ENCODE data around the gene QPRT. TPM values are rescaled to one million over a fixed set of nuclear protein-coding genes. Genes with fewer than 3 reads are reported as not detected.

QPRT gene
- total and polyA plus RNA-seq, 2 of the 8 experiments (the other 6 are each of a cell fraction or from before 2014, with no cell fraction given), result 89.0 to 102 TPM

- TF ChIP-seq BCL11A (IDR thresholded peaks at IDR 0.05; ENCODE audit: low read depth in 2 of 2, low read length in 2 of 2) (no peak), POU5F1 (IDR thresholded peaks at IDR 0.05; ENCODE audit: low read depth, low read length) (no peak), EZH2 (IDR thresholded peaks at IDR 0.05; ENCODE audit: low read depth, low read length, severe bottlenecking) (no peak), NANOG (IDR thresholded peaks at IDR 0.05; ENCODE audit: insufficient read depth, low read depth, low read length, poor library complexity, severe bottlenecking) (peak; percentile 63), CREB1 (IDR thresholded peaks at IDR 0.05) (0 out of 2 replicates have a peak, but pooled peaks have one; percentile 41), SP1 (IDR thresholded peaks at IDR 0.05; ENCODE audit: low read depth, low read length) (no peak), BRCA1 (IDR thresholded peaks at IDR 0.05; ENCODE audit: low read depth, low read length) (no peak), SP2 (IDR thresholded peaks at IDR 0.05; ENCODE audit: low read length) (no peak), TAF1 (IDR thresholded peaks at IDR 0.05; ENCODE audit: low read depth, low read length) (no peak), TEAD4 (IDR thresholded peaks at IDR 0.05; ENCODE audit: low read depth, low read length) (peak; percentile 76), MAX (IDR thresholded peaks at IDR 0.05) (peak; percentile 73; the same call in 1 of the 2 replicates), CEBPB (IDR thresholded peaks at IDR 0.05; ENCODE audit: low read depth, low read length) (no peak), CHD1 (IDR thresholded peaks at IDR 0.05; ENCODE audit: low read depth, low read length) (no peak), EGR1 (IDR thresholded peaks at IDR 0.05; ENCODE audit: borderline replicate concordance, low read depth, low read length) (no peak), PHF8 (conservative IDR thresholded peaks at IDR 0.05; ENCODE audit: low read depth, low read length) (no peak), KDM4A (IDR thresholded peaks at IDR 0.05; ENCODE audit: low read depth, low read length, severe bottlenecking) (no peak), CHD2 (IDR thresholded peaks at IDR 0.05; ENCODE audit: low read length) (no peak), RNF2 (IDR thresholded peaks at IDR 0.05; ENCODE audit: borderline replicate concordance, low read depth, low read length, missing control alignments, poor library complexity, severe bottlenecking) (no peak), YY1 (IDR thresholded peaks at IDR 0.05; ENCODE audit: low read depth, low read length) (0 out of 2 replicates have a peak, but pooled peaks have one; percentile 31), CTBP2 (IDR thresholded peaks at IDR 0.05; ENCODE audit: borderline replicate concordance, insufficient read depth, insufficient read length, low read length) (no peak)
- TF ChIP-seq, protein P1, sequence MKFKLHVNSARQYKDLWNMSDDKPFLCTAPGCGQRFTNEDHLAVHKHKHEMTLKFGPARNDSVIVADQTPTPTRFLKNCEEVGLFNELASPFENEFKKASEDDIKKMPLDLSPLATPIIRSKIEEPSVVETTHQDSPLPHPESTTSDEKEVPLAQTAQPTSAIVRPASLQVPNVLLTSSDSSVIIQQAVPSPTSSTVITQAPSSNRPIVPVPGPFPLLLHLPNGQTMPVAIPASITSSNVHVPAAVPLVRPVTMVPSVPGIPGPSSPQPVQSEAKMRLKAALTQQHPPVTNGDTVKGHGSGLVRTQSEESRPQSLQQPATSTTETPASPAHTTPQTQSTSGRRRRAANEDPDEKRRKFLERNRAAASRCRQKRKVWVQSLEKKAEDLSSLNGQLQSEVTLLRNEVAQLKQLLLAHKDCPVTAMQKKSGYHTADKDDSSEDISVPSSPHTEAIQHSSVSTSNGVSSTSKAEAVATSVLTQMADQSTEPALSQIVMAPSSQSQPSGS (IDR thresholded peaks at IDR 0.05; ENCODE audit: low read length), result no peak
- TF ChIP-seq, protein P2, sequence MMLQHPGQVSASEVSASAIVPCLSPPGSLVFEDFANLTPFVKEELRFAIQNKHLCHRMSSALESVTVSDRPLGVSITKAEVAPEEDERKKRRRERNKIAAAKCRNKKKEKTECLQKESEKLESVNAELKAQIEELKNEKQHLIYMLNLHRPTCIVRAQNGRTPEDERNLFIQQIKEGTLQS (IDR thresholded peaks at IDR 0.05; ENCODE audit: insufficient read depth, low read depth, low read length), result no peak
Measured at GRCh38 chr16:29700253-29700987, 21.4 kb downstream of the QPRT start (continued).
